ENCODE measurements around the gene MYPOP. TPM values are rescaled to one million over a fixed set of nuclear protein-coding genes. Genes with fewer than 3 reads are reported as not detected.

MYPOP gene
- total RNA-seq, 1 experiment from 2014 or later = 9.0 TPM

GRCh38 chr19:45852145-45852750, 50.2 kb downstream of the MYPOP start:
- Histone ChIP-seq H4K20me1 (ENCODE audit: control insufficient read depth, insufficient read depth, insufficient read length) (no peaks in the 10 kb centered on the region), H3K23ac (ENCODE audit: insufficient read length, low read depth, low read length) (no peak overlapping the region), H3K9me3 (ENCODE audit: control insufficient read depth, low read depth, low read length) (no peaks in the 10 kb centered on the region), H2BK120ac (ENCODE audit: low read depth, low read length, poor library complexity, severe bottlenecking) (no peak overlapping the region), H3K56ac (ENCODE audit: insufficient read length, low read depth, low read length) (no peak overlapping the region), H3K4ac (ENCODE audit: low read depth, low read length) (no peak overlapping the region), H3T11ph (ENCODE audit: low read length) (no peak overlapping the region), H2BK12ac (ENCODE audit: insufficient read length, low read depth, low read length) (no peak overlapping the region), H2BK5ac (ENCODE audit: insufficient read length, low read length) (no peak overlapping the region), H2BK15ac (ENCODE audit: low read depth, low read length) (no peak overlapping the region), H2AFZ (ENCODE audit: low read length) (no peak overlapping the region), H3K79me2 (ENCODE audit: insufficient read depth, low read length) (peaks cover 3% of the 10 kb centered on the region; the same call in 1 of the 2 replicates), H4K5ac (ENCODE audit: insufficient read length, low read depth, low read length) (no peak overlapping the region), H3K27ac (ENCODE audit: insufficient read length, low read depth, low read length) (no peak overlapping the region), H3K4me1 (ENCODE audit: insufficient read depth, low read length) (no peaks in the 10 kb centered on the region), H4K8ac (replicated peaks; ENCODE audit: insufficient read length, low read depth, low read length) (no peak overlapping the region), H3K9ac (ENCODE audit: extremely low read depth, insufficient read length, low read length) (no peak overlapping the region), H3K79me1 (ENCODE audit: insufficient read depth, low read depth, low read length, poor library complexity, severe bottlenecking) (no peaks in the 10 kb centered on the region), H4K91ac (ENCODE audit: insufficient read length, low read depth, low read length) (no peak overlapping the region), H3K18ac (ENCODE audit: insufficient read length, low read depth, low read length) (no peak overlapping the region), H3K23me2 (ENCODE audit: insufficient read length, low read depth, low read length, poor library complexity, severe bottlenecking) (no peaks in the 10 kb centered on the region), H3K27me3 (ENCODE audit: insufficient read depth, low read length) (no peaks in the 10 kb centered on the region), H2BK20ac (ENCODE audit: low read depth, low read length, poor library complexity, severe bottlenecking) (no peak overlapping the region), H3K14ac (ENCODE audit: insufficient read depth, low read length) (no peak overlapping the region), H3K4me2 (ENCODE audit: insufficient read depth, insufficient read length, low read length) (no peak overlapping the region), H2AK5ac (ENCODE audit: insufficient read length, low read length) (no peak overlapping the region)
- H3K27me3 Mint-ChIP-seq (ENCODE audit: low read depth) = no peaks in the 10 kb centered on the region
- H3K4me1 Mint-ChIP-seq = no peaks in the 10 kb centered on the region
- no CpG with 5 or more reads among the region's 10 CpGs for WGBS (ENCODE audit: extremely low coverage, insufficient read length, low lambda C conversion rate)
- H3K4me3 Mint-ChIP-seq = no peak overlapping the region
- no peaks in the 10 kb centered on the region for H3K9me3 Mint-ChIP-seq
- TF ChIP-seq, protein P1, sequence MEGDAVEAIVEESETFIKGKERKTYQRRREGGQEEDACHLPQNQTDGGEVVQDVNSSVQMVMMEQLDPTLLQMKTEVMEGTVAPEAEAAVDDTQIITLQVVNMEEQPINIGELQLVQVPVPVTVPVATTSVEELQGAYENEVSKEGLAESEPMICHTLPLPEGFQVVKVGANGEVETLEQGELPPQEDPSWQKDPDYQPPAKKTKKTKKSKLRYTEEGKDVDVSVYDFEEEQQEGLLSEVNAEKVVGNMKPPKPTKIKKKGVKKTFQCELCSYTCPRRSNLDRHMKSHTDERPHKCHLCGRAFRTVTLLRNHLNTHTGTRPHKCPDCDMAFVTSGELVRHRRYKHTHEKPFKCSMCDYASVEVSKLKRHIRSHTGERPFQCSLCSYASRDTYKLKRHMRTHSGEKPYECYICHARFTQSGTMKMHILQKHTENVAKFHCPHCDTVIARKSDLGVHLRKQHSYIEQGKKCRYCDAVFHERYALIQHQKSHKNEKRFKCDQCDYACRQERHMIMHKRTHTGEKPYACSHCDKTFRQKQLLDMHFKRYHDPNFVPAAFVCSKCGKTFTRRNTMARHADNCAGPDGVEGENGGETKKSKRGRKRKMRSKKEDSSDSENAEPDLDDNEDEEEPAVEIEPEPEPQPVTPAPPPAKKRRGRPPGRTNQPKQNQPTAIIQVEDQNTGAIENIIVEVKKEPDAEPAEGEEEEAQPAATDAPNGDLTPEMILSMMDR (conservative IDR thresholded peaks at IDR 0.05) = no peak
- H3K36me3 Mint-ChIP-seq (ENCODE audit: insufficient read depth in 1 of 3, low read depth in 3 of 3) = peaks cover 43 to 80% (median 67%) of the 10 kb centered on the region in 3 experiments
- no peak for DNase-seq
- no peak overlapping the region for H3K27ac Mint-ChIP-seq
